Body of pancreas (tissue), 4 donors: ENCODE data around the gene EPHB2.
A peak's percentile ranks its signal among the peaks of the same experiment; 100 is the strongest.

Experiments
- CTCF ChIP-seq, 7 experiments: fragments of 450-650 bp in 4 of 7; fragments of 200-600 bp in 3 of 7; sonication (generic) in 3 of 7; IDR thresholded peaks; one replicate each; pipeline ENCODE4 v1.5.1; 2016 to 2019; ENCODE audit warnings: antibody characterized with exemption in 7 of 7
- POLR2A ChIP-seq, 3 donors: fragments of 450-650 bp; IDR thresholded peaks; one replicate each; pipeline ENCODE4 v1.6.1; 2016; ENCODE audit warnings: antibody characterized with exemption in 3 of 3, mild to moderate bottlenecking in 2 of 3

- TF ChIP-seq CTCF (IDR thresholded peaks at IDR 0.05) (peak; percentile 66 to 92 (median 88)), POLR2A (IDR thresholded peaks at IDR 0.05) (no peak)
These were observed 6.1 kb upstream of the EPHB2 start for GRCh38 chr1:22704440-22705067.
